GM18909 (cell line): ENCODE measurements around the gene GIMAP7.
"Not testable (repeated sequence)": the region's sequence is repeated elsewhere in the genome, so short reads cannot be mapped to it uniquely, and the experiment has no call there.

Source experiments
- ATAC-seq: cut with Tn5 transposase; IDR thresholded peaks from one replicate; pipeline ENCODE4 v1.9.1; 2021; ENCODE audit warnings: mild to moderate bottlenecking; ENCODE audit not compliant: unreplicated experiment, poor library complexity

GIMAP7 gene

GRCh38 chr7:150514748-150515222, at the start of gene GIMAP7:
GIMAP7 (plus strand) TSS chr7:150514872; CDS start chr7:150519975, 5,103 bp downstream.
- ATAC-seq, result peak; percentile 74

GRCh38 chr7:150464962-150465361, 49.7 kb upstream of the GIMAP7 start:
- no peak for ATAC-seq

GRCh38 chr7:150465414-150465813, 49.3 kb upstream of the GIMAP7 start:
- no peak for ATAC-seq

- no peak for ATAC-seq
Measured at GRCh38 chr7:150466477-150466876, 48.2 kb upstream of the GIMAP7 start.

- ATAC-seq, result no peak
Measured at GRCh38 chr7:150468241-150468640, 46.4 kb upstream of the GIMAP7 start.

GRCh38 chr7:150471886-150472285, 42.8 kb upstream of the GIMAP7 start:
- ATAC-seq, result no peak

GRCh38 chr7:150473902-150474301, 40.8 kb upstream of the GIMAP7 start:
- no peak for ATAC-seq

GRCh38 chr7:150476285-150476684, 38.4 kb upstream of the GIMAP7 start:
- ATAC-seq, result no peak

- no peak for ATAC-seq
Measured at GRCh38 chr7:150476819-150477631, 37.6 kb upstream of the GIMAP7 start.

GRCh38 chr7:150479023-150479716, 35.5 kb upstream of the GIMAP7 start:
- ATAC-seq, result no peak

- ATAC-seq, result no peak
Measured at GRCh38 chr7:150481186-150481920, 33.3 kb upstream of the GIMAP7 start.

GRCh38 chr7:150481922-150482321, 32.8 kb upstream of the GIMAP7 start:
- ATAC-seq, result no peak

- not testable (repeated sequence) for ATAC-seq
Measured at GRCh38 chr7:150483514-150483913, 31.2 kb upstream of the GIMAP7 start.

GRCh38 chr7:150484071-150484470, 30.6 kb upstream of the GIMAP7 start:
- ATAC-seq, result not testable (repeated sequence)

- ATAC-seq, result no peak
Measured at GRCh38 chr7:150487625-150488024, 27.0 kb upstream of the GIMAP7 start.

- ATAC-seq, result no peak
Measured at GRCh38 chr7:150489782-150490181, 24.9 kb upstream of the GIMAP7 start.

- ATAC-seq, result not testable (repeated sequence)
Measured at GRCh38 chr7:150493442-150493841, 21.2 kb upstream of the GIMAP7 start.

GRCh38 chr7:150502519-150502918, 12.2 kb upstream of the GIMAP7 start:
- no peak for ATAC-seq

- ATAC-seq, result no peak
Measured at GRCh38 chr7:150503155-150503554, 11.5 kb upstream of the GIMAP7 start.

- ATAC-seq, result no peak
Measured at GRCh38 chr7:150503581-150503980, 11.1 kb upstream of the GIMAP7 start.
